Stimulated activated CD8-positive, alpha-beta memory T cell treated with anti-CD3 and anti-CD28 coated beads, Interleukin-4, amount 100 ng/mL, for 48 hours (primary cell): ENCODE results near the gene SRC.
"Not testable (repeated sequence)": the region's sequence is repeated elsewhere in the genome, so short reads cannot be mapped to it uniquely, and the experiment has no call there.

Experiments used
- DNase-seq: peaks from one replicate; pipeline ENCODE4 v3.0.0-alpha.2; 2020

Gene SRC

DNA sequence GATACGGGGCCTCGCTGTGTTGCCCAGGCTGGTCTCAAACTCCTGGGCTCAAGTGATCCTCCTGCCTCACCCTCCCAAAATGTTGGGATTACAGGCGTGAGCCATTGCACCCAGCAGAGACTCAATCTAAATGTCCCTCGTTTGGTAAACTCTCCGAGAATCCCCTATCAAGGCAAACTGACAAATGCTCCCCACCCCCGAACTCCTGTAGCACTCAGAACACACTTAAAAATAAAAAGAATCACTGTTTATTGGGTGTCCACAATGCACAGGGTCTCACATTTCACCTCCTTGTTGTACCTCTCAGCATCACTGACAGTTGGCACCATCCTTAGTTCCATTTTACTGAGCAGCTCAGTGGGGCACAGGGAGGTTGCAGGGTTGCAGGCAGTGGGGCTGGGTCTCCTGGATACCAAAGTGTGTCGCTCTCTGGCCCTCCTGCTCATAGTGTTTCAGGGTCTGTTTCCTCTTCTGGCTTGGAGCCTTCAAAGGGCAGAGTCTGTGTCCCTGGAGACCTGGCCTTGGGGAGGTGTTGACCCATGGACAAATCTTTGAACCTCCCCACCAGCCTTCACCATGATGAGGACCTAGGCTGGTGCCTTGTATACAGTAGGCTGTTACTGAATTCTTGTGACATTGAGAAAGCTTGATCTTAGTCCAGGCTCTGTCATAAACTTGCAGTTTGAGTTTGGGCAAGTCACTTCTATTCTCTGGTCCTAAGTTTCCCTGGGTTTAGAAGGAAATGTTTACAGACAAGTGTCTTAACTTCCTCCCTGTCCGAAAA is 8.5 kb upstream of the SRC start:
- no peak for DNase-seq

GRCh38 chr20:37338380-37338779 is 7.6 kb upstream of the SRC start:
- DNase-seq = not testable (repeated sequence)

GRCh38 chr20:37339208-37339607 is 6.7 kb upstream of the SRC start:
- no peak for DNase-seq

DNA sequence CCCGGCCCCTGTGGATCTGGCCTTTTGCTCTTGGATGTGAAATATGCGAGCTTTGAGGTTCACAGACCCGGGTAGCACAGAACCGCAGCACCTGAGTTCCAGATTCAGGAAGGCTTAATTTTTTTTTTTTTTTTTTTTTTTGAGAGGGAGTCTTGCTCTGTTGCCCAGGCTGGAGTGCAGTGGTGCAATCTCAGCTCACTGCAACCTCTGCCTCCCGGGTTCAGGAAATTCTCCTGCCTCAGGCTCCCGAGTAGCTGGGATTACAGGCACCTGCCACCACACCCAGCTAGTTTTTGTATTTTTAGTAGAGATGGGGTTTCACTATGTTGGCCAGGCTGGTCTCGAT is 6.2 kb upstream of the SRC start:
- DNase-seq = not testable (repeated sequence)

DNA sequence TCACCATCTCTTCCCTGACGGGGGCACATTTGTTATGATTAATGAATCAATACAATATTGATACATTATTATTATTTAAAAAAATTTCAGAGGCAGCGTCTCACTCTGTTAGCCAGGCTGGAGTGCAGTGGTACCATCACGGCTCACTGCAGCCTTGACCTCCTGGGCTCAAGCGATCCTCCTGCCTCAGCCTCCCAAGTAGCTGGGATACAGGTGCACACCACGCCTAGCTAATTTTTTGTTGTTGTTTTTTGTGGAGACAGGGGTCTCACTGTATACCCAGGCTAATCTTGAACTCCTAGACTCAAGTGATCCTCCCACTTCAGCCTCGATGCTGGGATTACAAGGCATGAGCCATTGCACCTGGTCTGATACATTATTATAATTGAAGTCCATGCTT is 4.9 kb upstream of the SRC start:
- no peak for DNase-seq

GRCh38 chr20:37341632-37342031 is 4.3 kb upstream of the SRC start:
- DNase-seq = no peak

DNA sequence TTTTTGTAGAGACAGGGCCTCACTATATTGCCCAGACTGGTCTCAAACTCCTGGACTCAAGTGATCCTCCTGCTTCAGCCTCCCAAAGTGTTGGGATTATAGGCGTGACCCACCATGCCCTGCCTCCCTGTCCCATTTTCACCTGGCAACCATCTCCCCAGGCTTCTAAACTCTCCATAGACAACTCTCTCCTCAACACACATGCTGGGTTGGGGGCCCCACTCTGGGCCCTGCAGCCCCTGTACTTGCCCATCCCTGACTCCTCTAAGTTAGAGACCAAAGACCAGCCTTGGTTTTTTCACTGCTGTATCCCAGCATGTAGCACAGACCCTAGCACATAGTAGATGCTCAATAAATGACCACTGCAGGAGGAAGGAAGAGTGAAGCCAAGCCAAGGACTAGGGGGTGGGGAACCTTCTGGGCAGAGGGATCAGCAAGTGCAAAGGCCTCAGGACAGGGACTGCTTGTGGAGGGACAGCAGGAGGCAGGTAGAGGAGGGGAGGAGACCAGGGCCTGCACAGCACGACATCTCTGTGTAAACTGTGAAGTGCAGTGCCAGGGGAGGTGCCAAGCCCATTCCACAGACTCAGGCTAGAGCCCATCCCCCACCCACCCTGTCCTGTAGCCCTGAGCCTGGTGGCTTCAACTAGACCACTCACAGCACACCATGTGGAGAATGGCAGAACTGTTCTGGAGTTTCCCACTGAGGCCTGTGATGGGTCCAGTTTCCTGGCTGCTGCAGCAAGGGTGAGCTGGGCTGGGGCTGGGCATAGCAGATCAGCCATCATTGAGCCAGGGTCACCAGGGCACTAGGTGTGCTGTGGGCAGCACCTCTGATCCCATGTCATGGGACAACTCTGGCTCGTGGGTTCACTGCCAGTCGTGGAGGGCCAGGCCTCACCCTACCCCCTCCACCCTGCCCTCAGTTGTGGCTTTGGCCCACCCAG is 3.4 kb upstream of the SRC start:
- no peak for DNase-seq

GRCh38 chr20:37343212-37343993 is 2.5 kb upstream of the SRC start:
- no peak for DNase-seq

DNA sequence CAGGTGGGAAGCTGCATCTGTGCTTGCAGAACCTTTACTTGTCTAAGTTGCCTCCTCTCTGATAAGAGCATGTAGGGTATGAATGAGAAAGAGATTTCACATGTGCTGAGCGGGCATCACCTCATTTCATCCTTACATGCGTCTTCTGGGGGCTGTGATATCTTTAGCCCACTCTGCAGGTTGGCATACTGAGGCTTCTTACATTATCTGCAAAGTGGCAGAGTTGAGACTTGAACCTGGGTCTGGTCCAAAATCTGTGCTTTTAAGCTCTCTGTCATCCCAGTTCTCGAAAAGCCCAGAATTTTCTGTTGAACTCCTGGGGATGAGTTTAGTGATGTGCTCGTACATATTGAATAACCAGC is 2.0 kb upstream of the SRC start:
- no peak for DNase-seq

DNA sequence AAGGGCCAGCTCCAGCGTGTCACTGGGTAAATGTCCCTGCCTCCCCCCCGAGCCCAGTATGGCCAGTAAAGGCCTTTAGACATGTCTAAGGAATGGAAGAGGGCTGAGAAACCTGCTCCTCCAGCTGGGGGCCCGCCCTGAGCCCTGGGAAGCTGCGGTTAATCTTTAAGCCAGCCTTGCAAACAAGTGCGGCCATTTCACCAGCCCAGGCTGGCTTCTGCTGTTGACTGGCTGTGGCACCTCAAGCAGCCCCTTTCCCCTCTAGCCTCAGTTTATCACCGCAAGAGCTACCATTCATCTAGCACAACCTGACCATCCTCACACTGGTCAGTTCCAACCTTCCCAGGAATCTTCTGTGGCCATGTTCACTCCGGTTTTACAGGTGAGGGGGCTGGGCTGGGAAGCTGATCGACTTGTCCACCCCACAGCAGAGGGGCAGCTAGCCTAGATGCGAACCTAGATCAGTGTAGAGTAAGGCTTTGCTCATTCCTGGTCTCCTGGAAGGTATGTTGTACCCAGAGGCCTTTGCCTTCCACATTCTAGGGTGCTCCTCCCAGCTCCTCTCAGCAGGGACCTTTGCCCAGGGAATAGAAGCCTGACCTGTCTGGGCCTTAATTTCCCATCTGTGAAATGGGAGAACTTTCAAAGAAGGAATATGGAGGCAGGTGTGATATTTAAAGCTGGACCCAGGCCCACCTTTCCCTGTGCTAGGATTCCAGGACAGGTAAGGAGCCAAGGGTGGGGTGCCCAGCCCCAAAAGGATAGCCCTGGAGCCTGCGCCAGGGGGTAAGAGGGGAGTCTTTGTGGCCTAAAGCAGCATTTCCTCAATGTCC is 1.2 kb upstream of the SRC start:
- no peak for DNase-seq

- DNase-seq = no peak
Observed at GRCh38 chr20:37346236-37346534, 245 bp downstream of the SRC start.

- no peak for DNase-seq
Observed at GRCh38 chr20:37346535-37347346, 801 bp downstream of the SRC start.

- no peak for DNase-seq
Observed at GRCh38 chr20:37347347-37347823, 1.4 kb downstream of the SRC start.

DNA sequence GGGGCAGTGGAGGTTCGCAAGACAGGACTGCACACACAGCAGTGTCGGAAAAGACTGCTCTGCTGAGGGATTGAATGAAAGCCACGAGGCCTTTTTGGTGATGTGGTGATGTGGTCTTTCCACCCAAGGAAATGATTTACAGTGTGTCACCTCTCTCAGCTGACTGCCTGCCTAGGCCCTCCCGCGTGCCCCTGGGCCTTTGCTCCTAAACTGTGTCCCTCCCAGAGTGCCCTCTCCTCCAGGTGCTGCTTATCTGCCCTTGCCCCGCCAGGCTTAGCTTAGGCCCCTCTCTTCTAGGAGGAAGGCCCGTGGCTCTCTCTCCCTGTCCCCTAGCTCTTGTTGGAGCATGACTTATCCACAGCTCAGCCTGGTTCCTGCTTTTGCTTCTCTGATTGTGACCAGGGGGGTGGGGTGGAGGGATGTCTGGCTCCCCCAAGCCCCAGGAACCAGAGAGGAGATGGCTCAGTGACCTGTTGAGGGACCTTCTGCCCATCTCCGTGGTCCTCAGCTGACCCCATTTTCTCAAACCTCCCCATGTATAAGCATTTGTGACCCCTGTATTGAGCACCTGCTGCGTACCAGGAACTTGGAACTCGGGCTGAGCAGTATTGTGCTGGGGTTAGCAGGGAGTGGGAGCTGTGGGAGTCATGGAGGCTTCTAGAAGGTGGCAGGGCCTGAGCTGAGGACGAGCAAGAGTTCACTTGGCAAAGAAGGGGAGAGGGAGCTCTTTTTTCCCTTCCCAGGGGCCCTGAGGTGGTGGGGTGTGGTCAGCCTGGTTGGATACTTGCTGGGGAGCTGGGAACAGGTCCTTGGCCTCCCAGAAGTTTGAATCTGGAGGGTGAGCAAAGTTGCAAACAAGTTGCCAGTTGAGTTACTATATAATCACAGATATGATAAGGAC is 2.2 kb downstream of the SRC start:
- DNase-seq = peak; percentile 41

GRCh38 chr20:37348792-37349516 is 3.0 kb downstream of the SRC start:
- DNase-seq = no peak

DNA sequence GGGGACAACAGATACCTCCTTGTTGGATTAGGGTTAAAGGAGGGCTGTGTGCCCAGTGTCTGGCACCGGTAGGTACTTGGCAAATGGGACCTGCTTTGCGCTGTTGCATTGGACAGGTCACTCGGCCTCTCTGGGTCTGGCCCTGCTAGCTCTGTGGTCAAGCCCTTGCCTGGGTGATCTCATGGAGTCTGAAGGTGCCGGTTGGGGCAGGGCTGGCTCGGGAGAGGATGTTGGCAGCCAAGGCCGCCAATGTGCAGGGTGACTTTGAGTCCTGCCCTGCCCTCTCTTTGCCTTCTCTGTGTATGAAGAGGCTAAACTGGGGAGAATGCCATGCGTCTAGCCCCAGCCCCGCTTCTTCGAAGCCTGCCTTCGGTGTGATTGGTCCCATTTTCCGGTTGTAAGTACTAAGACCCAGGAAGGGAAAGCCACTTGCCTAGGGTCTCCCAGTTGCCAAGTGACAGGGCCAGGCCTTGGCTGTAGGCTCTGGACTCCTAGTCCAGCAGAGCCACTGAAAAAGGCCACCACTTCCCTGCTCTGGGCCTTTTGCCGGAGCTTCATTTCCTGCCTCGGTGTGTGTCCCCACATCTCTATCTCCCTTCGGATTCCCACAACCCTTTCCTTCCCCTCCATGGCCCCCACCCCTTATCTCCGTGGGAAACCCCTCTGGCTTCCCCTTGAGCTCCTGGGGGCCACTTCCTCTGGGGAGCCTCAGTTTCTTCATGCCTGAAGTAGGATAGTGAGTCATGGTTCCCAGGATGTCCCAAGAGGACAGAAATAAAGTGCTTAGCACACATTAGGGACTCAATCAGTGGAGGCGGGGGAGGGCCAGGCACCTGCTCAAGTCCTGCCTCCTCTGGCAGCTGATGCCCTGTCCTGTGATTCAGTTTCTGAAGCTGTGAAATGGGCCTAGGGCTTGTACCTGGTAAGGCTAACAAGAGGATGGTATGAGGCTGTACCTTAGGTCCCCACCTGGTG is 3.9 kb downstream of the SRC start:
- no peak for DNase-seq

DNA sequence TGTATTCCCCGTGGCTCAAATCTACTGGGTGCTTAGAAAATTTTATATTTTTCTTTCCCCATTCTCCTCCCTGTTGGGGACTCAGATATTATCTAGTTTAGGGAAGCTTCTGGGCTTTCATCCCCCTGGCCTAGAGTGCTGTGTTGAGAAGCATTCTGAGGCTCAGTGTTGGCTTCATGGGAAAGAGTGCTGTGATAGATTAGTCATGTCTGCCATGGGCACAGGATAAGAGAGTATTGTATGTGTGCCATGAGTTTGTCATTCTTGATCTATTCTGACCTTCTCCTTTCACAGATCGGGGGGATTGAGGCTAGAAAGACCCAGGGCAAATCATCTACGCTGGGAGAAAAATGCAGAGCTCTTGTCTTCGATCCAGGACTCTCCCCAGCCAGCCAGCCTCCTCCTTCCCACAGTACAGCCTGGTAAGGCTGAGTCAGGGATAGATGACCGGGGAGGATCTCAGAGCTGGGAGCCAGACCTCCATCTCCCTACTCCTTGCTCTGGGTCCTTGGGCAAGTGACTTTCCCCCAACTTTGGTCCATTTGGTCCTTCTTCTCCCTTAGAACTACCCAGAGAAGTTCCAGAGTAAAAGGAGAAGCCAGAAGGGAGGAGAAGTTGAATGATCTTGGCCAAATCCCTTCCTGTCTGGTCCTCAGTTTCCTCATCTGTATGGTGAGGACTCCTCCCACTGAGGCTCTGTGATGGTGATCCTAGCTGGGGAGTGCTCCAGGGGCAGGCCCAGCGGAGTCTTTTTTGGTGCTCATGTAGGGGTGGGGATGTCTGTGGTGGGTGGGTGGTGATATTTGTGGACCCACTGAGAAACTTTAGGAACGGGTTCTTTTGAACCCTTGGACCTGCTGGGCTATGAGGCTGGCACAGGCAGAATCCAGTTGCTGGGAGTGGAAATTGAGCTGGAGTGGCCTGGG is 5.0 kb downstream of the SRC start:
- no peak for DNase-seq
